HepG2 (cell line): ENCODE results near the gene CES1. TPM values are rescaled to one million over a fixed set of nuclear protein-coding genes. Genes with fewer than 3 reads are reported as not detected.

Experiments used
- ATAC-seq: fragments of 200-7000 bp; cut with Tn5 transposase; 3 replicates; pipeline ENCODE4 v1.9.1; 2020; ENCODE audit warnings: mild to moderate bottlenecking, moderate library complexity
- BruUV-seq: library from RNA; stranded (reverse); fragments of 400-500 nt; replicated peaks from 2 replicates; lab custom pipeline; 2021; lab: Mats Ljungman, UMichigan
- CTCF ChIA-PET: fragments of 300-600 bp; formaldehyde crosslinking; extraction: SDS; loops from one replicate; lab custom pipeline; 2021; ENCODE audit warnings: low total read pairs, inconsistent platforms, low intra/inter-chr PET ratio; lab: Yijun Ruan, JAX
- POLR2A ChIA-PET: fragments of 350-600 bp; sonication (Branson Sonifier 250); formaldehyde crosslinking; loops from one replicate; lab custom pipeline; 2020; ENCODE audit warnings: antibody characterized with exemption, inconsistent platforms; lab: Yijun Ruan, JAX
- DNase-seq: peaks from one replicate; pipeline ENCODE4 v3.0.0-alpha.2; 2015; ENCODE audit warnings: low spot score
- FAIRE-seq: peaks from 3 replicates; lab custom pipeline; 2011; peaks lifted over from hg19 to GRCh38; lab: Jason Lieb, UNC
- H2AFZ ChIP-seq: one replicate; pipeline ENCODE4 v1.6.1; 2011; ENCODE audit warnings: low read length, inconsistent platforms
- H3K27ac ChIP-seq: fragments of 300-600 bp; 3 replicates; pipeline ENCODE4 v1.8.0; 2011; ENCODE audit warnings: mixed run types, mild to moderate bottlenecking, mixed read lengths, low read length, inconsistent platforms; ENCODE audit not compliant: insufficient read depth; ENCODE audit errors: extremely low read length
- H3K27me3 ChIP-seq, 2 experiments: fragments of 200-600 bp in 1 of 2; 2 replicates in 1 of 2; 3 replicates in 1 of 2; pipeline versions ENCODE4 v1.6.0 to v1.8.0; 2011; ENCODE audit warnings: low read length in 2 of 2, mild to moderate bottlenecking in 2 of 2, moderate library complexity in 2 of 2, inconsistent platforms in 1 of 2; ENCODE audit not compliant: insufficient read depth in 2 of 2, control insufficient read depth in 1 of 2
- H3K36me3 ChIP-seq, 2 experiments: fragments of 200-600 bp in 1 of 2; replicated peaks in 1 of 2; 2 replicates in 1 of 2; 3 replicates in 1 of 2; pipeline versions ENCODE4 v1.5.1 to v1.8.0; 2011; ENCODE audit warnings: low read length in 2 of 2, inconsistent platforms in 1 of 2; ENCODE audit not compliant: insufficient read depth in 2 of 2, control insufficient read depth in 1 of 2
- H3K4me1 ChIP-seq: 2 replicates; pipeline ENCODE4 v1.5.1; 2012; ENCODE audit warnings: low read length, inconsistent platforms; ENCODE audit not compliant: insufficient read depth
- H3K4me2 ChIP-seq: 2 replicates; pipeline ENCODE4 v1.6.0; 2011; ENCODE audit warnings: low read depth, low read length, inconsistent platforms
- H3K4me3 ChIP-seq, 3 experiments: fragments of 200-600 bp in 1 of 3; sonication (generic), shearing (Covaris generic) in 1 of 3; replicated peaks in 1 of 3; 2 replicates each; pipeline ENCODE4 v1.5.1; 2011 to 2016; ENCODE audit warnings: low read length in 3 of 3, inconsistent platforms in 2 of 3, low read depth in 2 of 3, mild to moderate bottlenecking in 2 of 3, control low read depth in 1 of 3, mixed read lengths in 1 of 3; ENCODE audit not compliant: insufficient read depth in 1 of 3
- H3K79me2 ChIP-seq: one replicate; pipeline ENCODE4 v1.6.1; 2011; ENCODE audit warnings: low read length, inconsistent platforms; ENCODE audit not compliant: insufficient read depth
- H3K9ac ChIP-seq: 2 replicates; pipeline ENCODE4 v1.6.0; 2011; ENCODE audit warnings: mild to moderate bottlenecking, low read depth, low read length, inconsistent platforms; ENCODE audit not compliant: insufficient read depth
- H3K9me3 ChIP-seq: 2 replicates; pipeline ENCODE4 v1.5.1; 2012; ENCODE audit warnings: mild to moderate bottlenecking, low read length
- H4K20me1 ChIP-seq: 2 replicates; pipeline ENCODE4 v1.6.0; 2011; ENCODE audit warnings: inconsistent platforms, mild to moderate bottlenecking, low read length, moderate library complexity; ENCODE audit not compliant: insufficient read depth
- AGO2 ChIP-seq: fragments of 200-400 bp; formaldehyde crosslinking; optimal IDR thresholded peaks from 2 replicates; pipeline ENCODE3; 2017; ENCODE audit warnings: mild to moderate bottlenecking, low read depth, low read length, moderate library complexity
- ARID3A ChIP-seq: IDR thresholded peaks from 2 replicates; pipeline ENCODE4 v1.6.1; 2012; ENCODE audit warnings: low read depth, low read length, improper control_type of control experiment
- CSRNP1 ChIP-seq: sonication (generic); formaldehyde crosslinking; IDR thresholded peaks from 2 replicates; pipeline ENCODE4 v1.8.1; 2023; ENCODE audit warnings: mild to moderate bottlenecking, missing genetic modification reagents
- GRHL1 ChIP-seq: sonication (generic); formaldehyde crosslinking; conservative IDR thresholded peaks from 2 replicates; pipeline ENCODE4 v1.8.0; 2022; ENCODE audit warnings: missing genetic modification reagents
- ONECUT2 ChIP-seq: sonication (generic); formaldehyde crosslinking; IDR thresholded peaks from 2 replicates; pipeline ENCODE4 v1.4.0; 2020; ENCODE audit warnings: missing genetic modification reagents
- ZFP91 ChIP-seq: sonication (generic); formaldehyde crosslinking; IDR thresholded peaks from 2 replicates; pipeline ENCODE4 v1.9.0; 2022; ENCODE audit warnings: missing genetic modification reagents, mild to moderate bottlenecking, borderline replicate concordance
- ZMYM4 ChIP-seq: sonication (generic); formaldehyde crosslinking; IDR thresholded peaks from 2 replicates; pipeline ENCODE4 v1.8.1; 2023; ENCODE audit warnings: mild to moderate bottlenecking, missing genetic modification reagents
- ZNF431 ChIP-seq: sonication (generic); formaldehyde crosslinking; IDR thresholded peaks from 2 replicates; pipeline ENCODE4 v1.9.0; 2022; ENCODE audit warnings: missing genetic modification reagents, low read depth, mild to moderate bottlenecking, borderline replicate concordance
- ZNF607 ChIP-seq: sonication (generic); formaldehyde crosslinking; IDR thresholded peaks from 2 replicates; pipeline ENCODE4 v1.5.1; 2020; ENCODE audit warnings: missing genetic modification reagents, mild to moderate bottlenecking, borderline replicate concordance
- ZNF687 ChIP-seq: sonication (generic); formaldehyde crosslinking; IDR thresholded peaks from 2 replicates; pipeline ENCODE4 v1.5.1; 2020; ENCODE audit warnings: mild to moderate bottlenecking, missing genetic modification reagents, moderate library complexity
- WGBS: methylation state at CpG from one replicate; pipeline ENCODE4 v1.1.6; 2017; ENCODE audit warnings: low lambda C conversion rate; 5-methylcytosine and 5-hydroxymethylcytosine counted together
- in situ Hi-C: cut with HindIII; loops from 2 replicates; pipeline ENCODE4 v1.10.0; 2017; ENCODE audit warnings: low pct_unique_long_range_greater_than_20kb; ENCODE audit not compliant: extremely low pct_ligation_motif_present
- intact Hi-C: fragments of 100-400 bp; cut with micrococcal nuclease; formaldehyde crosslinking; loops from one replicate; pipeline ENCODE4 v1.10.0; 2022; ENCODE audit not compliant: unreplicated experiment
- polyA plus RNA-seq, 8 experiments: library from polyadenylated mRNA; depleted of rRNA in 3 of 8; stranded (reverse) in 7 of 8; unstranded in 1 of 8; fragments of >200 nt; fragmentation: Illumina TruSeq in 4 of 8; extraction: Trizol in 4 of 8; gene quantifications; 2 replicates each; pipeline versions ENCODE4 v1.2.1 to v1.2.3, GENCODE V29; 2011 to 2016; ENCODE audit warnings: low read depth in 4 of 8, missing spikeins in 1 of 8, mixed read lengths in 1 of 8; ENCODE audit not compliant: insufficient read depth in 1 of 8
- total RNA-seq, 5 experiments: library from RNA; depleted of rRNA; stranded (reverse); fragments of >200 nt; fragmentation: Illumina TruSeq; extraction: Trizol; gene quantifications; 2 replicates each; pipeline ENCODE4 v1.2.3, GENCODE V29; 2016; ENCODE audit warnings: low read depth in 1 of 5

Gene CES1
- total and polyA plus RNA-seq, 2 of the 13 experiments (the other 11 are each of a cell fraction or from before 2014, with no cell fraction given): 136 to 198 TPM

- peak overlapping the region; percentile 40 to 75 (median 60); a peak in 5 of 6 replicates for H3K4me3 ChIP-seq
- H3K36me3 ChIP-seq: no peaks in the 10 kb centered on the region
- H3K79me2 ChIP-seq: no peaks in the 10 kb centered on the region
- H3K27me3 ChIP-seq: no peaks in the 10 kb centered on the region; a peak in 1 of 5 replicates
- no peak overlapping the region for H2AFZ ChIP-seq
- FAIRE-seq: no peak
- in situ Hi-C loops (loop anchor here (5.0 kb wide), 1 partner anchor 72 kb away; the partner anchor contains the start of gene CES1), intact Hi-C loops (loop anchor here (2.0 kb wide), 1 partner anchor 72 kb away; the partner anchor contains the start of gene CES1)
- no TSS peak for BruUV-seq
- under 1% methylated on average over 24 of the region's 30 CpGs for WGBS
- no peaks in the 10 kb centered on the region for H4K20me1 ChIP-seq
- ChIA-PET POLR2A (interaction anchor here (1.6 kb wide), 1 partner anchor 72 kb away, joined by 6 read pairs; the partner anchor contains the start of gene CES1), CTCF (no interaction called here)
- H3K27ac ChIP-seq: peak overlapping the region; percentile 60
- no peaks in the 10 kb centered on the region for H3K9me3 ChIP-seq
- DNase-seq: peak; percentile 70
- H3K9ac ChIP-seq: peak overlapping the region; percentile 60
- H3K4me1 ChIP-seq: peaks cover 46% of the 10 kb centered on the region
- peak; percentile 87 for ATAC-seq
- peak overlapping the region; percentile 91 for H3K4me2 ChIP-seq
- TF ChIP-seq ZNF431 (CRISPR knock-in tag) (0 out of 2 replicates have a peak, but pooled peaks have one; percentile 36), ZNF607 (CRISPR knock-in tag) (0 out of 2 replicates have a peak, but pooled peaks have one; percentile 27), ARID3A (0 out of 2 replicates have a peak, but pooled peaks have one; percentile 19), ZFP91 (CRISPR knock-in tag) (peak; percentile 59; the same call in 1 of the 2 replicates), ZNF687 (CRISPR knock-in tag) (peak; percentile 69), GRHL1 (CRISPR knock-in tag) (no peak), AGO2 (no peak), ONECUT2 (CRISPR knock-in tag) (no peak), CSRNP1 (CRISPR knock-in tag) (no peak), ZMYM4 (0 out of 2 replicates have a peak, but pooled peaks have one; percentile 11)
Measured at GRCh38 chr16:55760310-55761001, 72.4 kb downstream of the CES1 start.
